GM10266 (cell line): ENCODE measurements around the gene XYLT2.

Experiments used
- DNase-seq: peaks from one replicate; pipeline ENCODE4 v3.0.0; 2012; ENCODE audit errors: extremely low spot score
- TF ChIP-seq, protein P1 (sequence below): IDR thresholded peaks from 2 replicates; pipeline ENCODE4 v1.5.1; 2012; ENCODE audit warnings: mild to moderate bottlenecking, low read depth; ENCODE audit not compliant: control insufficient read depth, insufficient read depth; ENCODE audit errors: missing control alignments

Gene XYLT2

DNA sequence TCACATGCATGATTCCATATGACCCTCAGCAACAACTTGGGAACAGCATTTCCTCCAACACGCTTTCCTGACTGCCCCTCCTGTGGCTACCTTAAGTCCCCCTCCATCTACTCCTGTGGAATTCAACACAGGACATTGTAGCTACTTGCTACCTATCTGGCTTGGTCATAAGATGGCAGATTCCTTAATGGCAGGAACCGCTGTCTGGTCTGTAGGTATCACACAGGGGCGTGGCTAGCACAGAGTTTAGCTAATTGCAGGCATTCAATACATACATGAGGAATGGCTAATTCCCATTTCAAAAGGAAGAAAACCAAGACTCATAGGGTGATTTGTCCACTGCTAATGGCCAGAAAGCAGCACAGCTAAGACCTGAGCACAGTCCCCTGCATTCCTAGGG, 42.8 kb downstream of the XYLT2 start:
- TF ChIP-seq, protein P1, sequence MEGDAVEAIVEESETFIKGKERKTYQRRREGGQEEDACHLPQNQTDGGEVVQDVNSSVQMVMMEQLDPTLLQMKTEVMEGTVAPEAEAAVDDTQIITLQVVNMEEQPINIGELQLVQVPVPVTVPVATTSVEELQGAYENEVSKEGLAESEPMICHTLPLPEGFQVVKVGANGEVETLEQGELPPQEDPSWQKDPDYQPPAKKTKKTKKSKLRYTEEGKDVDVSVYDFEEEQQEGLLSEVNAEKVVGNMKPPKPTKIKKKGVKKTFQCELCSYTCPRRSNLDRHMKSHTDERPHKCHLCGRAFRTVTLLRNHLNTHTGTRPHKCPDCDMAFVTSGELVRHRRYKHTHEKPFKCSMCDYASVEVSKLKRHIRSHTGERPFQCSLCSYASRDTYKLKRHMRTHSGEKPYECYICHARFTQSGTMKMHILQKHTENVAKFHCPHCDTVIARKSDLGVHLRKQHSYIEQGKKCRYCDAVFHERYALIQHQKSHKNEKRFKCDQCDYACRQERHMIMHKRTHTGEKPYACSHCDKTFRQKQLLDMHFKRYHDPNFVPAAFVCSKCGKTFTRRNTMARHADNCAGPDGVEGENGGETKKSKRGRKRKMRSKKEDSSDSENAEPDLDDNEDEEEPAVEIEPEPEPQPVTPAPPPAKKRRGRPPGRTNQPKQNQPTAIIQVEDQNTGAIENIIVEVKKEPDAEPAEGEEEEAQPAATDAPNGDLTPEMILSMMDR: no peak
- DNase-seq: no peak

DNA sequence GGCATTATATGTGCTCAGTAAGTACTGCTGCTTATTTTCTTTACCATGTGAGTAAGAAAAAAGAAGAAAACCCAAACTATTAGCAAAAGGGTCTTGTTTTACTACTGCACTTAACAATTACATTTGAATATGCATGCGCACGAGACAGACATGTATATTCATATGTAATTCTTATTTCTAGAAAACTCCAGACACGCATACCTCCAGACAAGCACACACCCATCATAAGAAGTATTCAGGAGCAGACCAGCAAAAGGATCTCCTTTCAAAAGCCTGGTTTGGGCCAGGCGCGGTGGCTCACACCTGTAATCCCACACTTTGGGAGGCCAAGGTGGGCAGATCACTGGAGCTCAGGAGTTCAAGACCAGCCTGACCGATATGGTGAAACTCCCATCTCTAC, 43.6 kb downstream of the XYLT2 start:
- TF ChIP-seq, protein P1: no peak
- DNase-seq: no peak

DNA sequence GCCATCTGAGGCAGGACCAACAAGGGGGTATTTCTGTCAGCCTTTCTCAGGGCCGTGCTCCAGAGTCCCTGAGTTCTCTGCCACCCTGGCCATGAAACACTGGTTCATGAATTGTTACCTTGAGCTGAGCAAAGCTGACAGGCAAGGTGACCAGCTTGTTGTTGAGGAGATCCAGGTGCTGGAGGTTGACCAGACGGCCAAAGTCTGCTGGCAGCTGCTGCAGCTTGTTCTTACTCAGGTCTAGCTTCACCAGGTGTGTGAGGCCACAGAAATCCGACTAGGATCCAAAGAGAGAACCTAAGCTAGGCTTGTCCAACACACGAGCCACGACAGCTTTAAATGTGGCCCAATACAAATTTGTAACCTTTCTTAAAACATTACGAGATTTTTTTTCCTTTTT, 46.7 kb downstream of the XYLT2 start:
- TF ChIP-seq, protein P1: no peak
- no peak for DNase-seq

DNA sequence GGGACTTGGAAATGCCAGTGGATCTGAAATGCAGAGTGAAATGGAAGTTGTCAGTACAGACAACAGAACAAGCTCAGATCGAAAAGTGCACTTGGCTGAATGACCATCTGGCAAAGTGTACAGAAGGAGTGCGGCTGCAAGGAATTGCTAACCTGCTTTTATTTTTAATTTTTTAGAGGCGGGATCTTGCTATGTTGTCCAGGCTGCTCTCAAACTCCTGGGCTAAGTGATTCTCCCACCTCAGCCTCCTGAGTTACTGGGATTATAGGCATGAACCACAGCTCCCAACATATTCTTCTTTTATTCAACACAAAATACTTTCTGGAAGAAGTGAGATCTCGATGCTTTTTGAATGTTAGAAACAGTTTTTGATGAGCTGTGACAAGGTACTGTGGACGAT, 47.8 kb downstream of the XYLT2 start:
- TF ChIP-seq, protein P1: no peak
- DNase-seq: no peak

DNA sequence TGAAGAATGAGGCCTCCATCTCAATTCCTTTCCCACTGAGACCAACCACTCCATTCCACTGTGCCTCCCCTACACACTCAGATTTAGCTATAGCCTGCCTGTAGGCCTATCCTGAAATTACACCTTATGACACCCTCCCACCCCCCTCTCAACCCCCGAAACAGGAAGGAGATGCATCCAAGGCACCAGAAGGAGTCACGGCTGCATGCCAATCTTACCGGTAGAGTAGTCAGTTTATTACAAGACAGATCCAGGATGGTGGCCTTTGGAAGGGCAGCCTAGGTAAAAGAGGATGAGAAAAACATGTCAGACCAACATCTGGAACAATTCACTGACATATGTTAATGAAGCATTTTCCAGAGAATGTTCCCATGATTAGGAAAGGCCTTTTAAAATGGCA, 48.8 kb downstream of the XYLT2 start:
- TF ChIP-seq, protein P1: no peak
- no peak for DNase-seq

DNA sequence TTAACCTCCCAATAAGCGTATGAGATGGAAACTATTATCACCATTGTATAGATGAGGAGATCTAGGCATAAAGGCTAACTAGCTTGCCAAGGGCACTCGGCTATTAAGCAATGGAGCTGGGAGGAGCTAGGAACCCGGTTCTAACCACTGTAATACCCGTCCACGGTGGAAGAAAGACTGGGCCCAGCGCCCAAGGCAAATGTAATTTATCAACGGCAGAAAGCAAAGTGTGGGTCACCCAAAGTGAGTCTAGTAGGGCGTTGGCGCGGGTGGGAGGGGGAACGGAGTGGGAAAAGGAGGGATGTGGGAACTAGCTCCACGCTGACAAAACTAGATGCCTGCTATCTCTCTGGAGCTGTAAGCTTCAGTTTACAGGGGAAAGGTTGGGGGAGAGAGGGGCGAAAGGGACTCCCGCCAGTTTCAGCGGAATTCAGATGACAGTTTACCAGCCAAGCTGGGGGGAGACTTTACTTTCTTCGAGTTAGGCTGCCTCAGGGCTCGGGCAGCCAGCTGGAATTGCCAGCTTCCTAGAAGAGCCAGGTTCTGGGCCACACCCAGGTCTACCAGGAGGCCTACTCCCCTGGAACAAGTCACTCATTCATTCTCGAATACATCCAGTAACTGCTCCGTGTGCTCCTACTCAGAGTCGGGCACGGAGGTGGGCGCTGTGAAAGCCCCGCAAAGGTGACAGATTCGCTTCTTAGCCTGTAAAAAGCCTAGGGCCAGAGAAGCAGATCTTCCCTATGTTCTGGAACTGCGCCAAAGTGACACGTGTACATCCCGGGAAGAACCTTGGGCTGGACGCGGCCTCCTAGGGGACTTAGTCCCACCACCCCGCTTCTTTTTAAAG, 50.6 kb downstream of the XYLT2 start:
- DNase-seq: no peak

More for the DNA sequence above, 50.6 kb downstream of the XYLT2 start:
- TF ChIP-seq, protein P1: no peak
